Astrocyte (in vitro differentiated cells and primary cell): ENCODE results near the gene ATXN1.

Experiments used
- EZH2 ChIP-seq: IDR thresholded peaks from 2 replicates; pipeline ENCODE4 v1.6.1; 2012; ENCODE audit warnings: mild to moderate bottlenecking, low read length, inconsistent platforms; ENCODE audit not compliant: insufficient read depth
- TF ChIP-seq, protein P1 (sequence below): IDR thresholded peaks from 2 replicates; pipeline ENCODE4 v1.5.1; 2011; ENCODE audit warnings: low read depth, mild to moderate bottlenecking, inconsistent platforms, low read length, moderate library complexity; ENCODE audit not compliant: insufficient read depth

DNA sequence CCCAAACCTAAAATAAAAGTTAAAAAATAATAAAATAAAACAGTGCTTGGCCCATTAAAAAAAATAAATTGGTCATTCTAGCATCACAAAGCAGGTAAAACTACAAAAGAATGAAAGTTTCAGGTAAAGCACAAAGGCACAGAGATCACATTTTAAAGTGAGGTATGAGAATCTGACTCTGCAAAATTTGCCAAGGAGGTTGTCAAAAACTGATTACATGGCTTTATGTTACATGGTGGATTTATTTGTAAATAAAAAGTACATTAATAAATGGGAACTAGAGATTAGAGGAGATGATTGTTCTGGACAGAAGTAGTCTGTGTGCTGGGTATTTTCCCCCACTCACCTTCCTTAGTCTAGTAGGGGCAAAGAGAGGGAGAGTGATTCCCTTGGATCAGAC lies 24.2 kb upstream of the ATXN1 start:
- no peak for TF ChIP-seq EZH2
- TF ChIP-seq, protein P1, sequence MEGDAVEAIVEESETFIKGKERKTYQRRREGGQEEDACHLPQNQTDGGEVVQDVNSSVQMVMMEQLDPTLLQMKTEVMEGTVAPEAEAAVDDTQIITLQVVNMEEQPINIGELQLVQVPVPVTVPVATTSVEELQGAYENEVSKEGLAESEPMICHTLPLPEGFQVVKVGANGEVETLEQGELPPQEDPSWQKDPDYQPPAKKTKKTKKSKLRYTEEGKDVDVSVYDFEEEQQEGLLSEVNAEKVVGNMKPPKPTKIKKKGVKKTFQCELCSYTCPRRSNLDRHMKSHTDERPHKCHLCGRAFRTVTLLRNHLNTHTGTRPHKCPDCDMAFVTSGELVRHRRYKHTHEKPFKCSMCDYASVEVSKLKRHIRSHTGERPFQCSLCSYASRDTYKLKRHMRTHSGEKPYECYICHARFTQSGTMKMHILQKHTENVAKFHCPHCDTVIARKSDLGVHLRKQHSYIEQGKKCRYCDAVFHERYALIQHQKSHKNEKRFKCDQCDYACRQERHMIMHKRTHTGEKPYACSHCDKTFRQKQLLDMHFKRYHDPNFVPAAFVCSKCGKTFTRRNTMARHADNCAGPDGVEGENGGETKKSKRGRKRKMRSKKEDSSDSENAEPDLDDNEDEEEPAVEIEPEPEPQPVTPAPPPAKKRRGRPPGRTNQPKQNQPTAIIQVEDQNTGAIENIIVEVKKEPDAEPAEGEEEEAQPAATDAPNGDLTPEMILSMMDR: no peak
